Muscle of leg (tissue), 11 donors: Measurements from ENCODE around the gene SNX5. TPM values are rescaled to one million over a fixed set of nuclear protein-coding genes. Genes with fewer than 3 reads are reported as not detected.

Source experiments
- DNase-seq: peaks from one replicate; pipeline ENCODE4 v3.0.0; 2013
- H3K27ac ChIP-seq: one replicate; pipeline ENCODE4 v1.5.1; 2013; ENCODE audit warnings: mild to moderate bottlenecking, low read length, control low read depth
- H3K27me3 ChIP-seq: one replicate; pipeline ENCODE4 v1.6.1; 2013; ENCODE audit warnings: low read length; ENCODE audit not compliant: control insufficient read depth, insufficient read depth
- H3K36me3 ChIP-seq: one replicate; pipeline ENCODE4 v1.6.1; 2013; ENCODE audit warnings: low read length; ENCODE audit not compliant: control insufficient read depth, insufficient read depth
- H3K4me1 ChIP-seq: one replicate; pipeline ENCODE4 v1.6.1; 2013; ENCODE audit warnings: low read length; ENCODE audit not compliant: control insufficient read depth, insufficient read depth
- H3K4me3 ChIP-seq: one replicate; pipeline ENCODE4 v1.5.1; 2013; ENCODE audit warnings: low read length, control low read depth
- H3K9me3 ChIP-seq: replicated peaks from 2 replicates; pipeline ENCODE4 v1.6.1; 2013; ENCODE audit warnings: low read depth, low read length; ENCODE audit not compliant: control insufficient read depth
- WGBS: methylation state at CpG from one replicate; pipeline ENCODE4 v1.1.5; 2013; ENCODE audit warnings: missing lambda C conversion rate; ENCODE audit not compliant: insufficient coverage; 5-methylcytosine and 5-hydroxymethylcytosine counted together
- polyA plus RNA-seq, 8 donors: library from polyadenylated mRNA; unstranded; fragments of 120-200 nt; gene quantifications; one replicate each; pipeline versions ENCODE4 v1.2.1 to v1.2.3, GENCODE V29; 2013; ENCODE audit warnings: inconsistent platforms in 1 of 8, low replicate concordance in 1 of 8; ENCODE audit not compliant: insufficient read length in 8 of 8, insufficient read depth in 1 of 8
- total RNA-seq: library from RNA; stranded (reverse); fragments of 120-200 nt; gene quantifications from one replicate; pipeline ENCODE4 v1.2.4, GENCODE V29; 2013

Gene SNX5
- total and polyA plus RNA-seq, 9 donors, result 78.9 to 123 (median 107) TPM

- no CpG with 5 or more reads among the region's 3 CpGs for WGBS
- H3K27ac ChIP-seq, result no peak overlapping the region
- no peaks in the 10 kb centered on the region for H3K27me3 ChIP-seq
These were observed 25.3 kb downstream of the SNX5 start for GRCh38 chr20:17943343-17943742.

GRCh38 chr20:17941826-17942196, 26.8 kb downstream of the SNX5 start:
- Histone ChIP-seq H3K36me3 (peaks cover 56% of the 10 kb centered on the region), H3K27me3 (no peaks in the 10 kb centered on the region), H3K4me3 (no peak overlapping the region), H3K27ac (no peak overlapping the region), H3K9me3 (no peaks in the 10 kb centered on the region), H3K4me1 (peaks cover 28% of the 10 kb centered on the region)
- DNase-seq, result no peak
- no CpG with 5 or more reads among the region's 3 CpGs for WGBS

More at GRCh38 chr20:17943343-17943742, 25.3 kb downstream of the SNX5 start:
- no peak for DNase-seq
- Histone ChIP-seq H3K4me1 (peaks cover 13% of the 10 kb centered on the region), H3K4me3 (no peak overlapping the region), H3K36me3 (peaks cover 66% of the 10 kb centered on the region), H3K9me3 (no peaks in the 10 kb centered on the region)

GRCh38 chr20:17941087-17941825, 27.3 kb downstream of the SNX5 start:
- WGBS, result no CpG with 5 or more reads among the region's 10 CpGs
- Histone ChIP-seq H3K27ac (no peak overlapping the region), H3K4me1 (peaks cover 34% of the 10 kb centered on the region), H3K4me3 (no peak overlapping the region), H3K27me3 (no peaks in the 10 kb centered on the region), H3K36me3 (peaks cover 51% of the 10 kb centered on the region), H3K9me3 (no peaks in the 10 kb centered on the region)
- DNase-seq, result no peak

- H3K4me1 ChIP-seq, result peaks cover 42% of the 10 kb centered on the region
- H3K27ac ChIP-seq, result no peak overlapping the region
- H3K4me3 ChIP-seq, result no peak overlapping the region
- DNase-seq, result no peak
- peaks cover 43% of the 10 kb centered on the region for H3K36me3 ChIP-seq
- no peaks in the 10 kb centered on the region for H3K27me3 ChIP-seq
- WGBS, result 25% methylated on average over 4 of the region's 6 CpGs
- H3K9me3 ChIP-seq, result no peaks in the 10 kb centered on the region
These were observed 28.2 kb downstream of the SNX5 start for GRCh38 chr20:17940224-17940971.

- H3K27ac ChIP-seq, result peak overlapping the region; percentile 6
- 52% methylated on average over 4 of the region's 7 CpGs for WGBS
- H3K9me3 ChIP-seq, result no peaks in the 10 kb centered on the region
- H3K4me3 ChIP-seq, result no peak overlapping the region
- H3K27me3 ChIP-seq, result no peaks in the 10 kb centered on the region
- H3K36me3 ChIP-seq, result peaks cover 37% of the 10 kb centered on the region
- DNase-seq, result no peak
- H3K4me1 ChIP-seq, result peaks cover 49% of the 10 kb centered on the region
These were observed 28.9 kb downstream of the SNX5 start for GRCh38 chr20:17939622-17940223.

GRCh38 chr20:17938871-17939619, 29.5 kb downstream of the SNX5 start:
- peaks cover 56% of the 10 kb centered on the region for H3K4me1 ChIP-seq
- WGBS, result 0% methylated on average over 1 of the region's 13 CpGs
- no peaks in the 10 kb centered on the region for H3K9me3 ChIP-seq
- DNase-seq, result peak; percentile 85
- H3K27ac ChIP-seq, result peak overlapping the region; percentile 6
- no peaks in the 10 kb centered on the region for H3K27me3 ChIP-seq
- no peak overlapping the region for H3K4me3 ChIP-seq
- H3K36me3 ChIP-seq, result peaks cover 36% of the 10 kb centered on the region

- Histone ChIP-seq H3K27me3 (no peaks in the 10 kb centered on the region), H3K4me1 (peaks cover 75% of the 10 kb centered on the region), H3K27ac (peak overlapping the region; percentile 95), H3K36me3 (peaks cover 21% of the 10 kb centered on the region), H3K4me3 (peak overlapping the region; percentile 10), H3K9me3 (no peaks in the 10 kb centered on the region)
- 6% methylated on average over 14 of the region's 19 CpGs for WGBS
- peak; percentile 96 for DNase-seq
These were observed 31.5 kb downstream of the SNX5 start for GRCh38 chr20:17936761-17937732.

GRCh38 chr20:17936286-17936760, 32.3 kb downstream of the SNX5 start:
- WGBS, result 24% methylated on average over 5 of the region's 8 CpGs
- Histone ChIP-seq H3K4me1 (peaks cover 76% of the 10 kb centered on the region), H3K27me3 (no peaks in the 10 kb centered on the region), H3K27ac (peak overlapping the region; percentile 95), H3K4me3 (peak overlapping the region; percentile 10), H3K9me3 (peaks cover 2% of the 10 kb centered on the region), H3K36me3 (peaks cover 15% of the 10 kb centered on the region)
- DNase-seq, result peak; percentile 70

- Histone ChIP-seq H3K27ac (peak overlapping the region; percentile 95), H3K4me3 (no peak overlapping the region), H3K36me3 (peaks cover 9% of the 10 kb centered on the region), H3K4me1 (peaks cover 76% of the 10 kb centered on the region), H3K27me3 (no peaks in the 10 kb centered on the region), H3K9me3 (peaks cover 3% of the 10 kb centered on the region)
- WGBS, result 34% methylated on average over 6 of the region's 9 CpGs
- DNase-seq, result no peak
These were observed 32.8 kb downstream of the SNX5 start for GRCh38 chr20:17935761-17936160.
